ENCODE results near the gene MESP1. TPM values are rescaled to one million over a fixed set of nuclear protein-coding genes. Genes with fewer than 3 reads are reported as not detected.

The MESP1 gene
- total RNA-seq, 1 donor from 2014 or later: not detected

GRCh38 chr15:89797678-89798201, 46.7 kb upstream of the MESP1 start:
- no peak overlapping the region for H3K4me2 ChIP-seq
- H3K79me2 ChIP-seq (ENCODE audit: low read depth): no peaks in the 10 kb centered on the region
- H3K27me3 ChIP-seq: no peaks in the 10 kb centered on the region
- no peaks in the 10 kb centered on the region for H3K36me3 Mint-ChIP-seq
- no peak overlapping the region for H3K4me3 ChIP-seq
- no peaks in the 10 kb centered on the region for H3F3A ChIP-seq (ENCODE audit: low read depth)
- H2AFZ ChIP-seq (replicated peaks): no peak overlapping the region
- no peaks in the 10 kb centered on the region for H3K9me3 ChIP-seq (ENCODE audit: low read depth)
- H3K27ac ChIP-seq: no peak overlapping the region
- H3K36me3 ChIP-seq: no peaks in the 10 kb centered on the region
- peaks cover 6% of the 10 kb centered on the region for H3K4me1 Mint-ChIP-seq
- no peaks in the 10 kb centered on the region for H3K9me3 Mint-ChIP-seq
- H3K9ac ChIP-seq: no peak overlapping the region
- H3K27me3 Mint-ChIP-seq (ENCODE audit: insufficient read depth, low read depth): peaks cover 12% of the 10 kb centered on the region
- no peaks in the 10 kb centered on the region for H3K4me1 ChIP-seq
- no peaks in the 10 kb centered on the region for H4K20me1 ChIP-seq (ENCODE audit: low read depth)
- no peak overlapping the region for H3K27ac Mint-ChIP-seq
- no peak overlapping the region for H3K4me3 Mint-ChIP-seq
- DNase-seq (ENCODE audit: low spot score): peak; percentile 1
- TF ChIP-seq EZH2 (IDR thresholded peaks at IDR 0.05): no peak
- no peak for TF ChIP-seq CTCF (IDR thresholded peaks at IDR 0.05)
- no peak for TF ChIP-seq EZH2phosphoT487 (IDR thresholded peaks at IDR 0.05)

- Histone ChIP-seq H3K27ac (no peak overlapping the region), H3F3A (ENCODE audit: low read depth) (no peaks in the 10 kb centered on the region), H4K20me1 (ENCODE audit: low read depth) (no peaks in the 10 kb centered on the region), H2AFZ (replicated peaks) (no peak overlapping the region), H3K36me3 (no peaks in the 10 kb centered on the region), H3K27me3 (no peaks in the 10 kb centered on the region), H3K4me3 (no peak overlapping the region), H3K79me2 (ENCODE audit: low read depth) (no peaks in the 10 kb centered on the region), H3K4me1 (no peaks in the 10 kb centered on the region), H3K4me2 (no peak overlapping the region), H3K9ac (no peak overlapping the region), H3K9me3 (ENCODE audit: low read depth) (no peaks in the 10 kb centered on the region)
- Mint-ChIP-seq H3K4me1 (no peaks in the 10 kb centered on the region), H3K27ac (no peak overlapping the region), H3K9me3 (no peaks in the 10 kb centered on the region), H3K36me3 (no peaks in the 10 kb centered on the region), H3K4me3 (no peak overlapping the region), H3K27me3 (ENCODE audit: insufficient read depth, low read depth) (peaks cover 12% of the 10 kb centered on the region)
- DNase-seq (ENCODE audit: low spot score): no peak
- no peak for TF ChIP-seq EZH2 (IDR thresholded peaks at IDR 0.05)
- no peak for TF ChIP-seq EZH2phosphoT487 (IDR thresholded peaks at IDR 0.05)
- no peak for TF ChIP-seq CTCF (IDR thresholded peaks at IDR 0.05)
Observed at GRCh38 chr15:89795996-89796395, 44.9 kb upstream of the MESP1 start.

GRCh38 chr15:89794627-89795241, 43.7 kb upstream of the MESP1 start:
- Histone ChIP-seq H3K79me2 (ENCODE audit: low read depth) (no peaks in the 10 kb centered on the region), H3K4me3 (no peak overlapping the region), H3K9me3 (ENCODE audit: low read depth) (no peaks in the 10 kb centered on the region), H3K9ac (no peak overlapping the region), H3K27ac (no peak overlapping the region), H3F3A (ENCODE audit: low read depth) (no peaks in the 10 kb centered on the region), H3K4me1 (no peaks in the 10 kb centered on the region), H4K20me1 (ENCODE audit: low read depth) (no peaks in the 10 kb centered on the region), H3K4me2 (no peak overlapping the region), H3K36me3 (no peaks in the 10 kb centered on the region), H3K27me3 (no peaks in the 10 kb centered on the region), H2AFZ (replicated peaks) (no peak overlapping the region)
- TF ChIP-seq EZH2 (IDR thresholded peaks at IDR 0.05) (no peak), EZH2phosphoT487 (IDR thresholded peaks at IDR 0.05) (no peak), CTCF (IDR thresholded peaks at IDR 0.05) (no peak)
- Mint-ChIP-seq H3K4me1 (no peaks in the 10 kb centered on the region), H3K27me3 (ENCODE audit: insufficient read depth, low read depth) (peaks cover 8% of the 10 kb centered on the region), H3K9me3 (no peaks in the 10 kb centered on the region), H3K4me3 (no peak overlapping the region), H3K36me3 (no peaks in the 10 kb centered on the region), H3K27ac (no peak overlapping the region)
- no peak for DNase-seq (ENCODE audit: low spot score)

All from neural progenitor cell (in vitro differentiated cells).